ENCODE data around the gene KCNJ10. TPM values are rescaled to one million over a fixed set of nuclear protein-coding genes. Genes with fewer than 3 reads are reported as not detected.
A peak's percentile ranks its signal among the peaks of the same experiment; 100 is the strongest.

Gene KCNJ10
- total RNA-seq, 1 experiment from 2014 or later = 1.4 TPM

- peaks cover 19% of the 10 kb centered on the region for H3K4me1 Mint-ChIP-seq
- peak; percentile 74 for ATAC-seq
- H3K36me3 Mint-ChIP-seq = no peaks in the 10 kb centered on the region; the same call in 1 of the 2 replicates
- CTCF ChIA-PET = interaction anchor here (0.6 to 29.5 kb wide), 48 partner anchors 8 to 909 kb away, joined by 3 to 978 read pairs (median 6); partner anchors contain the start of genes ATP1A2, CASQ1, DCAF8 and IGSF8
- TF ChIP-seq, protein P1, sequence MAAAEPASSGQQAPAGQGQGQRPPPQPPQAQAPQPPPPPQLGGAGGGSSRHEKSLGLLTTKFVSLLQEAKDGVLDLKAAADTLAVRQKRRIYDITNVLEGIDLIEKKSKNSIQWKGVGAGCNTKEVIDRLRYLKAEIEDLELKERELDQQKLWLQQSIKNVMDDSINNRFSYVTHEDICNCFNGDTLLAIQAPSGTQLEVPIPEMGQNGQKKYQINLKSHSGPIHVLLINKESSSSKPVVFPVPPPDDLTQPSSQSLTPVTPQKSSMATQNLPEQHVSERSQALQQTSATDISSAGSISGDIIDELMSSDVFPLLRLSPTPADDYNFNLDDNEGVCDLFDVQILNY (CRISPR knock-in tag; IDR thresholded peaks at IDR 0.05) = no peak
- TF ChIP-seq TEAD1 (CRISPR knock-in tag; IDR thresholded peaks at IDR 0.05) (0 out of 2 replicates have a peak, but pooled peaks have one; percentile 43), MXD4 (CRISPR knock-in tag; IDR thresholded peaks at IDR 0.05; ENCODE audit: borderline replicate concordance) (no peak), ZNF232 (CRISPR knock-in tag; IDR thresholded peaks at IDR 0.05) (0 out of 2 replicates have a peak, but pooled peaks have one; percentile 38), SOX15 (CRISPR knock-in tag; IDR thresholded peaks at IDR 0.05) (no peak), ZNF416 (CRISPR knock-in tag; IDR thresholded peaks at IDR 0.05) (0 out of 2 replicates have a peak, but pooled peaks have one; percentile 37), HMGXB4 (CRISPR knock-in tag; IDR thresholded peaks at IDR 0.05) (0 out of 2 replicates have a peak, but pooled peaks have one; percentile 54)
- TF ChIP-seq, protein P2, sequence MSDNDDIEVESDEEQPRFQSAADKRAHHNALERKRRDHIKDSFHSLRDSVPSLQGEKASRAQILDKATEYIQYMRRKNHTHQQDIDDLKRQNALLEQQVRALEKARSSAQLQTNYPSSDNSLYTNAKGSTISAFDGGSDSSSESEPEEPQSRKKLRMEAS (CRISPR knock-in tag; IDR thresholded peaks at IDR 0.05) = peak; percentile 62
- TF ChIP-seq, protein P3, sequence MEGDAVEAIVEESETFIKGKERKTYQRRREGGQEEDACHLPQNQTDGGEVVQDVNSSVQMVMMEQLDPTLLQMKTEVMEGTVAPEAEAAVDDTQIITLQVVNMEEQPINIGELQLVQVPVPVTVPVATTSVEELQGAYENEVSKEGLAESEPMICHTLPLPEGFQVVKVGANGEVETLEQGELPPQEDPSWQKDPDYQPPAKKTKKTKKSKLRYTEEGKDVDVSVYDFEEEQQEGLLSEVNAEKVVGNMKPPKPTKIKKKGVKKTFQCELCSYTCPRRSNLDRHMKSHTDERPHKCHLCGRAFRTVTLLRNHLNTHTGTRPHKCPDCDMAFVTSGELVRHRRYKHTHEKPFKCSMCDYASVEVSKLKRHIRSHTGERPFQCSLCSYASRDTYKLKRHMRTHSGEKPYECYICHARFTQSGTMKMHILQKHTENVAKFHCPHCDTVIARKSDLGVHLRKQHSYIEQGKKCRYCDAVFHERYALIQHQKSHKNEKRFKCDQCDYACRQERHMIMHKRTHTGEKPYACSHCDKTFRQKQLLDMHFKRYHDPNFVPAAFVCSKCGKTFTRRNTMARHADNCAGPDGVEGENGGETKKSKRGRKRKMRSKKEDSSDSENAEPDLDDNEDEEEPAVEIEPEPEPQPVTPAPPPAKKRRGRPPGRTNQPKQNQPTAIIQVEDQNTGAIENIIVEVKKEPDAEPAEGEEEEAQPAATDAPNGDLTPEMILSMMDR (IDR thresholded peaks at IDR 0.05) = peak; percentile 92
- POLR2A ChIA-PET = interaction anchor here (0.6 to 1.2 kb wide), 4 partner anchors 9 to 79 kb away, joined by 3 to 5 read pairs (median 4); no protein-coding TSS in a partner anchor
- peaks cover 51% of the 10 kb centered on the region for H3K27me3 Mint-ChIP-seq (ENCODE audit: low read depth)
- DNase-seq (ENCODE audit: low spot score) = peak; percentile 94
- no peak overlapping the region for H3K27ac Mint-ChIP-seq
- no peak overlapping the region for H3K4me3 Mint-ChIP-seq
- no peaks in the 10 kb centered on the region for H3K9me3 Mint-ChIP-seq
Measured at GRCh38 chr1:160085686-160086455, 15.9 kb upstream of the KCNJ10 start.

- H3K9me3 Mint-ChIP-seq = no peaks in the 10 kb centered on the region
- H3K4me1 Mint-ChIP-seq = peaks cover 16% of the 10 kb centered on the region
- POLR2A ChIA-PET = no interaction called here
- no peak overlapping the region for H3K27ac Mint-ChIP-seq
- no peak overlapping the region for H3K4me3 Mint-ChIP-seq
- TF ChIP-seq ZNF232 (CRISPR knock-in tag; IDR thresholded peaks at IDR 0.05) (no peak), ZNF263 (CRISPR knock-in tag; IDR thresholded peaks at IDR 0.05; ENCODE audit: low read depth) (no peak), AR (CRISPR knock-in tag; IDR thresholded peaks at IDR 0.05) (no peak), ZNF121 (CRISPR knock-in tag; IDR thresholded peaks at IDR 0.05) (no peak), JUN (CRISPR knock-in tag; IDR thresholded peaks at IDR 0.05) (no peak)
- TF ChIP-seq, protein P4, sequence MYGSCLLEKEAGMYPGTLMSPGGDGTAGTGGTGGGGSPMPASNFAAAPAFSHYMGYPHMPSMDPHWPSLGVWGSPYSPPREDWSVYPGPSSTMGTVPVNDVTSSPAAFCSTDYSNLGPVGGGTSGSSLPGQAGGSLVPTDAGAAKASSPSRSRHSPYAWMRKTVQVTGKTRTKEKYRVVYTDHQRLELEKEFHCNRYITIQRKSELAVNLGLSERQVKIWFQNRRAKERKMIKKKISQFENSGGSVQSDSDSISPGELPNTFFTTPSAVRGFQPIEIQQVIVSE (CRISPR knock-in tag; IDR thresholded peaks at IDR 0.05; ENCODE audit: borderline replicate concordance) = no peak
- H3K36me3 Mint-ChIP-seq = no peaks in the 10 kb centered on the region
- CTCF ChIA-PET = interaction anchor here (1.0 to 29.5 kb wide), 21 partner anchors 7 to 207 kb away, joined by 3 to 978 read pairs (median 17); partner anchors contain the start of genes ATP1A2, IGSF8, KCNJ10 and PIGM
- DNase-seq (ENCODE audit: low spot score) (no peak), ATAC-seq (no peak)
- H3K27me3 Mint-ChIP-seq (ENCODE audit: low read depth) = peaks cover 61% of the 10 kb centered on the region
Measured at GRCh38 chr1:160084771-160085321, 14.9 kb upstream of the KCNJ10 start.

Data from WTC11 (cell line).